Embryonic facial prominence (tissue), 1 donor: ENCODE data around the gene AXL.
A peak's percentile ranks its signal among the peaks of the same experiment; 100 is the strongest.

Source experiments
- DNase-seq: peaks from one replicate; pipeline ENCODE4 v3.0.0-alpha.2; 2016; ENCODE audit errors: extremely low spot score

AXL gene

DNA sequence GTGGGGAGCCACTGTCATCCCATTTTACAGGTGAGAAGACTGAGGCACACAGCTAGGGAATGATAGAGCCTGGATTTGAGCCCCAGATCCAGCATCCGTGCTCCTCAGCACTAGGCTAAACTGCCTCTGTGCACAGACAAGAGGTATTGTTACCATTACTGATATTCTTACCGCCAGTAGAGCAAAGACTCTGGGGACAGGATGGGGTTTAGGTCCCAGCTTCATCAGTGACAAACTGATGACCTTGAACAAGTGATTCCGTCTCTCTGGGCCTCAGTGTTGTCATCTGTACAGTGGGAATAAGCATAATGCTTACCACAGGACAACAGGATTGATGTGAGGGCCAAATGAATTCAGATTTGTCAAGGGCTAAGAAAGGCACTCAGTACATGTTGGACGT lies 16.5 kb downstream of the AXL start:
- no peak for DNase-seq

GRCh38 chr19:41238244-41238643 lies 19.2 kb downstream of the AXL start:
- DNase-seq: no peak

GRCh38 chr19:41239363-41239762 lies 20.3 kb downstream of the AXL start:
- DNase-seq: no peak

- DNase-seq: no peak
These were observed 21.0 kb downstream of the AXL start for GRCh38 chr19:41239961-41240574.

DNA sequence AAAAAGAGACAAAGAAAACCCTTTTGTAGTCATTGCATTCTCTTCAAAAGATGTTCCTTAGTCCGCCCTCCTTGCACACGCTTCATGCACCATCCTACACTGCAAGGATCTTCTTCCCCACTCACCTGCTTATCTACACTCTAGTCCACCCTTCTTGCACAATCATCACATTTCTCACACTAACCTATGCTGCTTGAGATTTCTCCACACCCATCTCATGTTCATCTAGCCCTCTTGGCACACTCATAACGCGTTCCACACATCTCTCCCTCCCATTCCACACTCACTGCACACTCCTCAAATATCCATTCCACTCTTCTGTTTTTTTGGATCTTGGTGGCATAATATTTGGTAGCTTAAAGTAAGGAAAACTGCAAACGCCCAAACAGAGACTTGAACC lies 22.8 kb downstream of the AXL start:
- no peak for DNase-seq

DNA sequence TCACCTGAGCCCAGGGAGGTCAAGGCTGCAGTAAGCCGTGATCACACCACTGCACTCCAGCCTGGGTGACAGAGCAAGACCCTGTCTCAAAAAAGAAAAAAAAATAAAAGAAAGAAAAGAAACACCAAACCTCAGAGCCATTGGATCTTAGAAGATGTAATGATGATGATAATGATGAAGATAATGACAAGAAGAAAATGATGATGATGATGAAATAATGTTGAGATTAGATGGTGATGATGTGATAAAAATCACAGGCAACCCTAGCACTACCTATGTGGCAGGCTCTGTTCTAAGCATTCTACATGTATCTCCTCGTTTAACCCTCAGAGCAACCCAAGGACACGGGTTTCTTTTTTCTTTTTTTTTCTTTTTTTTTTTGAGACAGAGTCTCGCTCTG lies 25.1 kb downstream of the AXL start:
- DNase-seq: no peak

- no peak for DNase-seq
These were observed 26.8 kb downstream of the AXL start for GRCh38 chr19:41245843-41246242.

DNA sequence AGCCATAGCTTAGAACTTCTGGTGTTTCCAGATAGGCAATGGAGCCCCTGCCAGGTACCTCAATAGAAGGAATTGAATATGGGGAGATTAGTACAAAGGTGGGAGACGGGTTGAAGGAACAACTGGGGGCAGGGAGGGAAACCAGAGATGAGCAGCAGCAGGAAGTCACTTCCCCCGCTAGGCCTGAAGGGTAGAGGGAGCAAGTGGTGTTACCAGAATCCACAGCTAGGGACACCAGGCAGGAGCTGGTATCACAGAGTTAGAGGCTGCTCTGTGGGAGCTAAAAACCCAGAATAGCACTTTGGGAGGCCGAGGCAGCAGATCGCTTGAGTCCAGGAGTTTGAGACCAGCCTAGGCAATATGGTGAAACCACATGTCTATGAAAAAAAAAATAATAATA lies 29.9 kb downstream of the AXL start:
- no peak for DNase-seq

DNA sequence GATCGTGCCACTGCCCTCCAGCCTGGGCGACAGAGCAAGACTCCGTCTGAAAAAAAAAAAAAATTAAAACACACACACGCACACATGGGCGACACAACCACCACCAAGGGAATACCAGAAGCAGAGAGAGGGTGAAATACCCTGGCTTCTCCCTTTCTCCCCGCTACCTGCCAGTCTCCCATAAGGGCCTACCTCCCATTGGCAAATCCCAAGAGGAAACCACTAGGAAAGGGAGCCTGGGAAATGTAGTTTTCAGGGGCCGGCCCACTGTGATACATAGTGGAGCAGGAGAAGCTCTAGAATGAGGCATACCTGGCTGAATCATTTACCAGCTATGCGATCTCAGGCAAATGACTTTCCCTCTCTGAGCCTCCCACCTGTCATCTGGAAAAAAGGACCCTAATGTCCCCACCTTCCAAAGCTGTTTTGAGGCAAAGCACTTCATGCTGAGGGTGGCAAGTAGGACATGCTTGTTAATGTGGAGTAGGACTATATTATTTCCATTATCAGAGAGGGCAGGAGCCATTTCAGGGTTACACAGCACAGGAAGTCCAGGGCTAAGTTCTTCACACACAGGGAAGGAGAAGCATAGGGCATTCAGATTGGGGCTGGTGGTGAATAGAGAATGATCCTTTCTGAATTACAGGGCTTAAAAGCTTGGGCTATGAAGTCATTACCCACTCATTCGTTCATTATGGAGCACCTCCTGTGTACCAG lies 30.8 kb downstream of the AXL start:
- DNase-seq: no peak

DNA sequence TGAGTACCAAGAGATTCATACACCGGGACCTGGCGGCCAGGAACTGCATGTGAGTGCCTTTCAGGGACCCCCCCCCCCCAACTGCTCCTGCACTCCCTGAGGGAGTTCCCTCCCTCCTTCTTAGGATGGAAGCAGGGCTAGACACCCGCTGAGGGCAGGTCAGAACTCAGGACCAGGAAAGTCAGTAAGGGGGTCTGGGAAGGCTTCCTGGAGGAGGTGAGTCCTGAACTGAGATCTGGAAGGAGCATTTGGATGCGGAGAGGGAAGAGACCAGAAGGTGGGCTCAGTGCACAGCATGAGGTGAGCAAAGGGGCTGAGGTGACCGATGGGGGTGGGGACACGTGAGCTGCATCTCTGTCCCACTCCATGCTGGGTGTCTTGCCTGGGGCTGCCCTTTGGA lies 34.6 kb downstream of the AXL start:
- DNase-seq: no peak

- no peak for DNase-seq
These were observed 36.1 kb downstream of the AXL start for GRCh38 chr19:41255171-41255570.

DNA sequence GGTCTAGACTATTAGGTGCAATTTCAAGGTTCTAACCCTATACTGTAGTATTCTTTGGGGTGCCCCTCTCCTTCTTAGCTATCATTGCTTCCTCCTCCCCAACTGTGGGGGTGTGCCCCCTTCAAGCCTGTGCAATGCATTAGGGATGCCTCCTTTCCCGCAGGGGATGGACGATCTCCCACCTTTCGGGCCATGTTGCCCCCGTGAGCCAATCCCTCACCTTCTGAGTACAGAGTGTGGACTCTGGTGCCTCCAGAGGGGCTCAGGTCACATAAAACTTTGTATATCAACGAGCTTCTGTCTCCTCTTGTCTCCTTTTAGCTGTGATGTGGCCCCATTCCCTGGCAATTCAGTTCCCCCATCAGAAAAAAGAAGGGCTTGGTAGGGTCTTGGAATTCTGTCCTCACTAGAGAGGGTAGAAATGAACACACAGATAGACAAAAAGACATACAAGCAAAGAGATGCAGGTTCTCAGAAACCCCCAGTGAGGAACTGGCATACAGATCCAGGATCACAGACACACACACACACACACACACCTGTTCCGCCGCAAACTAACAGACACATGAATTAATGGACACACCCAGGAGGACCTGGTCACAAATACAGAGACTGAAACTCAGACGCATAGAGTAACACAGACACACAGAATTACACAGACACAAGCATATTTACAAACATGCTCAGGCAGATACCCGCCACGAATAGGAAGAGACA lies 42.6 kb downstream of the AXL start:
- DNase-seq: no peak

GRCh38 chr19:41263042-41263849 lies 44.2 kb downstream of the AXL start:
- peak; percentile 18 for DNase-seq

- peak; percentile 100 for DNase-seq
These were observed 45.0 kb downstream of the AXL start, which contains the start of gene HNRNPUL1 for GRCh38 chr19:41263850-41264580. HNRNPUL1 (plus strand) TSS chr19:41264372; CDS start chr19:41264504, 132 bp downstream.

DNA sequence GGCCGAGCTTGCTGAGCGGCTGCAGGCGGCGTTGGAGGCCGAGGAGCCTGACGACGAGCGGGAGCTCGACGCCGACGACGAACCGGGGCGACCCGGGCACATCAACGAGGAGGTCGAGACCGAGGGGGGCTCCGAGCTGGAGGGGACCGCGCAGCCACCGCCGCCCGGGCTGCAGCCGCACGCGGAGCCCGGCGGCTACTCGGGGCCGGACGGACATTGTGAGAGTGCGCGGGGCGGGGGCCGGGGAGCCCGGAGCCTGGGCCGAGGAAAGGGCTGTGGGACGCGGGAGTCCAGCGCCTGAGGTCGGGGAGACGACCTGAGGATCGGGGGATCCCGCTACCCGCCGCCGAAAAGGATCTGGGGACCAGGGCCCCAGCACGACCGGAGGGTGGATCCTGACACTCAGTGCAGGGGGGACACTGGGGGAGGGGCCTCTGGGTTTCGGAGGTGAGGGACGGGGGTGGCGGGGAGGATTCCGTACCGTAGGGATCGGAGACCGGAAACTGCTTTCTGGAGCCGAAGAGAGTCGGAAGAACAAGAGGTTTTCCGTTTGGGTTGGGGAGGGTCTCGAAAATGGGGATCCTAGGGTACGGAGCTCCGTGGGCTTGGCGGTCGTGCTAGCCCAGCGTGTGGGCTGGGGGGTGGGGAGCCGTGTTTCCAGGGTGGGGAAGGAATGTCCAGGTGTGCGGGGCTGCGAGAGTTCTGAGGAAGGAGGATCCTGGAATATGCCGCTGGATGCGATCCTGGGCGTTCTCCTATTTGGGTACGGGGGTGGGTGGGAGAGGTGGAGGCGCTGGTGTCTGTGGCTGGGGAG lies 45.8 kb downstream of the AXL start:
- no peak for DNase-seq

- DNase-seq: no peak
These were observed 46.6 kb downstream of the AXL start for GRCh38 chr19:41265395-41266153.

- no peak for DNase-seq
These were observed 50.0 kb downstream of the AXL start for GRCh38 chr19:41269055-41269454.

GRCh38 chr19:41269571-41269970 lies 50.5 kb downstream of the AXL start:
- no peak for DNase-seq

GRCh38 chr19:41273076-41273475 lies 54.1 kb downstream of the AXL start:
- DNase-seq: no peak

GRCh38 chr19:41274802-41275201 lies 55.8 kb downstream of the AXL start:
- no peak for DNase-seq
